ENCODE results near the gene RB1. TPM values are rescaled to one million over a fixed set of nuclear protein-coding genes. Genes with fewer than 3 reads are reported as not detected.
A peak's percentile ranks its signal among the peaks of the same experiment; 100 is the strongest.

Gene RB1
- total and polyA plus RNA-seq, 4 donors = 10.0 to 69.9 (median 26.1) TPM

DNA sequence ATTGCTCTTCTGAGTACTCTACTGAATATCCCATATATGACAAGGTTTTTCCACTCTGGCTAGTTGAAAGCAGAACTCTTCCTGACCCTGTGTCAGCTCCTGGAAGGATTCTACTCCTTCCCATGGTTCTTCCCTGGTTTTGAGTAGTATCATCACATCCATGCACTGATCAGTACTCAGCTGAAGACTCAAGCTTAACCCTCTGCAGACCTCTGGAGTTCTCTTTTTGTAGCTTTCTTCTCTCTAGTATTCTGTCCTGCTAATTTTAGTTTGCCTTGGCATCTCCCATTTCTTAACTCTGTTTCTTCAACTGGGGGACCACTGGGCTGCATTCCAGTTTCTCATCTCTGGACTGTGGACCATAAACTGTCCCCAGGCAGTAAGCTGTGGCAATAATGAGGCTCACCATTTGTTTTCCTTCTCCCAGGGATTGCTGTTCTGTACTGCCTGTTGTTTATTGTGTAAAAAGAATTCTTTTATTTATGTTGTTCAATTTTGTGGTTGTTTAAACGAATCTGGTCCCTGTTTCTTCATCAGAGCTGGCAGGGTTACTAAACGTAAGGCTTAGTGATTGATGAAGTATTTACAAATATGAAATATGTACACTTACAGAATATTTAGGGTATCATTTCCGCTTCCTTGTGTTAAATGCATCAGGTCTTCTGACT is 89.6 kb downstream of the RB1 start:
- Histone ChIP-seq H3K27ac (ENCODE audit: low read depth in 1 of 2, low read length in 1 of 2) (no peak overlapping the region), H3K36me3 (ENCODE audit: control insufficient read depth in 4 of 4, insufficient read depth in 4 of 4, low read length in 4 of 4) (peaks cover 0 to 4% (median 0%) of the 10 kb centered on the region in 4 donors), H3K4me1 (ENCODE audit: control insufficient read depth in 5 of 5, insufficient read depth in 5 of 5, low read length in 5 of 5) (peaks cover 0 to 3% (median 0%) of the 10 kb centered on the region in 5 donors), H3K9ac (ENCODE audit: insufficient read depth in 1 of 2, low read length in 2 of 2) (no peak overlapping the region), H3K27me3 (ENCODE audit: control insufficient read depth in 3 of 3, insufficient read depth in 3 of 3, low read length in 2 of 3) (no peaks in the 10 kb centered on the region), H3K9me3 (ENCODE audit: control insufficient read depth in 4 of 4, insufficient read depth in 3 of 4, low read length in 3 of 4) (no peaks in the 10 kb centered on the region), H3K4me3 (no peak overlapping the region)
- peak in 1 of 3 donors; percentile 13 for DNase-seq
- no peak for TF ChIP-seq CTCF (IDR thresholded peaks at IDR 0.05; ENCODE audit: control extremely low read depth, extremely low read depth)
- WGBS, 2 donors = 78 to 85% methylated on average over 3 of the region's 3 CpGs
- ATAC-seq (ENCODE audit: insufficient read depth, low FRiP score) = no peak

- Histone ChIP-seq H3K27me3 (ENCODE audit: control insufficient read depth in 3 of 3, insufficient read depth in 3 of 3, low read length in 2 of 3) (no peaks in the 10 kb centered on the region), H3K4me3 (no peak overlapping the region), H3K9ac (ENCODE audit: insufficient read depth in 1 of 2, low read length in 2 of 2) (no peak overlapping the region), H3K9me3 (ENCODE audit: control insufficient read depth in 4 of 4, insufficient read depth in 3 of 4, low read length in 3 of 4) (no peaks in the 10 kb centered on the region), H3K27ac (ENCODE audit: low read depth in 1 of 2, low read length in 1 of 2) (no peak overlapping the region), H3K36me3 (ENCODE audit: control insufficient read depth in 4 of 4, insufficient read depth in 4 of 4, low read length in 4 of 4) (peaks cover 0 to 4% (median 0%) of the 10 kb centered on the region in 4 donors), H3K4me1 (ENCODE audit: control insufficient read depth in 5 of 5, insufficient read depth in 5 of 5, low read length in 5 of 5) (peaks cover 0 to 3% (median 0%) of the 10 kb centered on the region in 5 donors)
- no peak for TF ChIP-seq CTCF (IDR thresholded peaks at IDR 0.05; ENCODE audit: control extremely low read depth, extremely low read depth)
- DNase-seq (no peak), ATAC-seq (ENCODE audit: insufficient read depth, low FRiP score) (no peak)
- 66 to 85% methylated on average over 2 of the region's 2 CpGs for WGBS, 2 donors
Observed at GRCh38 chr13:48393698-48394085, 90.1 kb downstream of the RB1 start.

DNA sequence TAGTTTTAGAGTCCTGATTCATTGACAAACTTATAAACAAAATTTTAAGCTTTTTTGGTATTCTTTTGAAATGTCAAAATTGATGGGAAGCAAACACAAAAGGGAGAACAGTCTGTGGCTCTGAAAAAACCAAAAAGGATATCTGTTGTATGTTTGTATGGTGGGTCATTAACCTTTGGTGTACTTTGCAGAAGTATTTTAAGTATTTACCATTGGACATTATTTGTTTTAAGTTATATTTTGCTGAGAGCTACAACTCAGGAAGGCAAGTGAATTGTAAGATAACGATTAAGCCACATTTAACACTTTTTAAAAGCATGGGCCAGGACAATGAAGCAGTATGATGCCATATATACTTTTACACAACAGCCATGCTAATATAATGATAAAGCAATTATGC is 94.2 kb downstream of the RB1 start:
- Histone ChIP-seq H3K27me3 (ENCODE audit: control insufficient read depth in 3 of 3, insufficient read depth in 3 of 3, low read length in 2 of 3) (no peaks in the 10 kb centered on the region), H3K9me3 (ENCODE audit: control insufficient read depth in 4 of 4, insufficient read depth in 3 of 4, low read length in 3 of 4) (no peaks in the 10 kb centered on the region), H3K27ac (ENCODE audit: low read depth in 1 of 2, low read length in 1 of 2) (no peak overlapping the region), H3K9ac (ENCODE audit: insufficient read depth in 1 of 2, low read length in 2 of 2) (no peak overlapping the region), H3K4me3 (no peak overlapping the region), H3K4me1 (ENCODE audit: control insufficient read depth in 5 of 5, insufficient read depth in 5 of 5, low read length in 5 of 5) (peaks cover 0 to 28% (median 8%) of the 10 kb centered on the region in 5 donors), H3K36me3 (ENCODE audit: control insufficient read depth in 4 of 4, insufficient read depth in 4 of 4, low read length in 4 of 4) (no peaks in the 10 kb centered on the region)
- 45 to 47% methylated on average over 1 of the region's 1 CpG for WGBS, 2 donors
- no peak for TF ChIP-seq CTCF (IDR thresholded peaks at IDR 0.05; ENCODE audit: control extremely low read depth, extremely low read depth)
- ATAC-seq (ENCODE audit: insufficient read depth, low FRiP score) (no peak), DNase-seq (no peak)

All from lung (tissue), 12 donors.